Measurements from ENCODE around the gene EPS15.

DNA sequence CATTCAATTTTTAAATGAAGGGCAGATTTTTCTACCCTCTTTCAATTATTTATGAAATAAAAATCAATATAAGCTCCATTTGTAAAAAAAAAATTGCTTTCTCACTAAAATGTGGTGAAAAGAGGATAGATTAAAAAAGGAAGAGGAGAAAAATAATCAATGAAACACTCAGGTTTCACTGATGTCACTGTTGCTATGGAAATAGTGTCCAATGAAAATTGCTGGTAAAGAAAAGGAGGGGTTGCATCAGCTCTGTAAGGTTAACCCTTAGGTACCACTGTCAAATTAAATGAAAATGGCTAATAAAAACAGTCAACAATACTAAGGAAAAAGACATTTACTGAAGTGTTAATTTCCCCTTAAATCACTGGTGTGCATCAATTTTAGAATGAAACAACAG lies 97.1 kb downstream of the EPS15 start:
- no peak for TF ChIP-seq EZH2 (IDR thresholded peaks at IDR 0.05; ENCODE audit: insufficient read depth, poor library complexity, severe bottlenecking)
- no peak for TF ChIP-seq EZH2phosphoT487 (IDR thresholded peaks at IDR 0.05; ENCODE audit: insufficient read depth, low read depth)

Data from GM23248 (cell line).